MCF 10A (cell line): ENCODE measurements around the gene CYB561A3. TPM values are rescaled to one million over a fixed set of nuclear protein-coding genes. Genes with fewer than 3 reads are reported as not detected.

Experiments used
- BruUV-seq: library from RNA; stranded (reverse); fragments of 400-500 nt; replicated peaks from 2 replicates; lab custom pipeline; 2021; lab: Mats Ljungman, UMichigan
- CTCF ChIA-PET: fragments of 300-600 bp; sonication (Branson Sonifier 250); formaldehyde crosslinking; extraction: SDS; loops from one replicate; lab custom pipeline; 2021; ENCODE audit warnings: antibody characterized with exemption, inconsistent platforms; lab: Yijun Ruan, JAX
- POLR2A ChIA-PET: fragments of 300-600, 350-650 bp; sonication (Branson Sonifier 250); formaldehyde crosslinking; extraction: SDS; loops from one replicate; lab custom pipeline; 2020; ENCODE audit warnings: antibody characterized with exemption, inconsistent platforms; lab: Yijun Ruan, JAX
- DNase-seq: peaks from one replicate; pipeline ENCODE4 v3.0.0-alpha.2; 2018; ENCODE audit not compliant: unreplicated experiment
- H3K27ac Mint-ChIP-seq: one replicate; pipeline ENCODE4 v1.8.0; 2022; ENCODE audit warnings: mild to moderate bottlenecking, low read depth, mixed read lengths; ENCODE audit not compliant: unreplicated experiment
- H3K27me3 Mint-ChIP-seq: one replicate; pipeline ENCODE4 v1.8.0; 2022; ENCODE audit warnings: mixed read lengths; ENCODE audit not compliant: insufficient read depth, unreplicated experiment
- H3K36me3 Mint-ChIP-seq: one replicate; pipeline ENCODE4 v1.8.0; 2022; ENCODE audit warnings: mild to moderate bottlenecking, moderate library complexity, mixed read lengths; ENCODE audit not compliant: insufficient read depth, unreplicated experiment
- H3K4me1 Mint-ChIP-seq: one replicate; pipeline ENCODE4 v1.8.0; 2022; ENCODE audit warnings: mixed read lengths; ENCODE audit not compliant: insufficient read depth, unreplicated experiment
- H3K4me3 Mint-ChIP-seq: one replicate; pipeline ENCODE4 v1.8.0; 2022; ENCODE audit warnings: mild to moderate bottlenecking, moderate library complexity, mixed read lengths; ENCODE audit not compliant: unreplicated experiment
- H3K9me3 Mint-ChIP-seq: one replicate; pipeline ENCODE4 v1.8.0; 2022; ENCODE audit warnings: mixed read lengths; ENCODE audit not compliant: unreplicated experiment
- intact Hi-C: fragments of 100-400 bp; cut with micrococcal nuclease; formaldehyde crosslinking; loops from 2 replicates; pipeline ENCODE4 v1.14.1; 2022
- total RNA-seq: library from RNA; stranded (reverse); gene quantifications from 2 replicates; pipeline ENCODE4 v1.2.3, GENCODE V29; 2022
- TF ChIP-seq, protein P1 (sequence below): fragments of 200-600 bp; IDR thresholded peaks from one replicate; pipeline ENCODE4 v1.8.0; 2022; ENCODE audit warnings: antibody characterized with exemption, mild to moderate bottlenecking; ENCODE audit not compliant: unreplicated experiment

The CYB561A3 gene
- total RNA-seq, 1 experiment from 2014 or later, result 28.4 TPM

DNA sequence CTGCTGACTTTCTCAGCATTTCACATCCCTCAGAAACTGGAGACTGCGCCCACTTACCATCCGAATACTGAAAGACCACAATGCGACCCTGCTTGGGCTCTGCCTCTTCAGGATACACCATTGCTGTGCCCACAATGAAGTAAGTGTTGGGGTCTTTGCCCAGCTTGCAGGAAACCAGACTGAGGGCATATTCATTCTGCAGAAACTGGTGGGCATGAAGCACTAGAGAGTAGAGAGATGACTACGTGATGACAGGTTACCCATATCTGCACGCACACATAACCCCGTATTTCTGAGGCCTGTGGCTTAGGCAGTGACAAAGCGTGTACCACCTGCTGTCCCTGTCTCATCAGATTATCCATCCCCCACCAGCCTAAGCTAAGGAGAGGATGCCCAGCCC lies 51.9 kb downstream of the CYB561A3 start:
- ChIA-PET CTCF (interaction anchor here (0.6 to 2.4 kb wide), 4 partner anchors 26 to 469 kb away, joined by 3 to 9 read pairs (median 5); no protein-coding TSS in a partner anchor), POLR2A (interaction anchor here (0.7 to 4.9 kb wide), 2 partner anchors 8 to 12 kb away, joined by 3 to 24 read pairs; no protein-coding TSS in a partner anchor)
- Mint-ChIP-seq H3K4me3 (no peak overlapping the region), H3K4me1 (no peaks in the 10 kb centered on the region), H3K27me3 (no peaks in the 10 kb centered on the region), H3K9me3 (no peaks in the 10 kb centered on the region), H3K27ac (no peak overlapping the region), H3K36me3 (no peaks in the 10 kb centered on the region)
- intact Hi-C loops, result no loop called here
- TF ChIP-seq, protein P1, sequence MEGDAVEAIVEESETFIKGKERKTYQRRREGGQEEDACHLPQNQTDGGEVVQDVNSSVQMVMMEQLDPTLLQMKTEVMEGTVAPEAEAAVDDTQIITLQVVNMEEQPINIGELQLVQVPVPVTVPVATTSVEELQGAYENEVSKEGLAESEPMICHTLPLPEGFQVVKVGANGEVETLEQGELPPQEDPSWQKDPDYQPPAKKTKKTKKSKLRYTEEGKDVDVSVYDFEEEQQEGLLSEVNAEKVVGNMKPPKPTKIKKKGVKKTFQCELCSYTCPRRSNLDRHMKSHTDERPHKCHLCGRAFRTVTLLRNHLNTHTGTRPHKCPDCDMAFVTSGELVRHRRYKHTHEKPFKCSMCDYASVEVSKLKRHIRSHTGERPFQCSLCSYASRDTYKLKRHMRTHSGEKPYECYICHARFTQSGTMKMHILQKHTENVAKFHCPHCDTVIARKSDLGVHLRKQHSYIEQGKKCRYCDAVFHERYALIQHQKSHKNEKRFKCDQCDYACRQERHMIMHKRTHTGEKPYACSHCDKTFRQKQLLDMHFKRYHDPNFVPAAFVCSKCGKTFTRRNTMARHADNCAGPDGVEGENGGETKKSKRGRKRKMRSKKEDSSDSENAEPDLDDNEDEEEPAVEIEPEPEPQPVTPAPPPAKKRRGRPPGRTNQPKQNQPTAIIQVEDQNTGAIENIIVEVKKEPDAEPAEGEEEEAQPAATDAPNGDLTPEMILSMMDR, result no peak
- DNase-seq, result no peak
- BruUV-seq, result no TSS peak

- H3K36me3 Mint-ChIP-seq, result no peaks in the 10 kb centered on the region
- H3K27ac Mint-ChIP-seq, result no peak overlapping the region
- intact Hi-C loops, result no loop called here
- ChIA-PET POLR2A (interaction anchor here (0.7 to 4.9 kb wide), 3 partner anchors 8 to 22 kb away, joined by 3 to 24 read pairs (median 3); no protein-coding TSS in a partner anchor), CTCF (interaction anchor here (0.6 to 2.4 kb wide), 5 partner anchors 14 to 468 kb away, joined by 3 to 9 read pairs (median 4); no protein-coding TSS in a partner anchor)
- no TSS peak for BruUV-seq
- TF ChIP-seq, protein P1, result no peak
- H3K9me3 Mint-ChIP-seq, result no peaks in the 10 kb centered on the region
- H3K4me3 Mint-ChIP-seq, result no peak overlapping the region
- H3K27me3 Mint-ChIP-seq, result no peaks in the 10 kb centered on the region
- no peak for DNase-seq
- H3K4me1 Mint-ChIP-seq, result no peaks in the 10 kb centered on the region
Measured at GRCh38 chr11:61309141-61309540, 52.5 kb downstream of the CYB561A3 start.

GRCh38 chr11:61307354-61307753 lies 54.3 kb downstream of the CYB561A3 start:
- ChIA-PET CTCF (interaction anchor here (0.7 to 2.4 kb wide), 3 partner anchors 8 to 127 kb away, joined by 3 to 9 read pairs (median 3); no protein-coding TSS in a partner anchor), POLR2A (interaction anchor here (0.9 to 4.9 kb wide), 2 partner anchors 10 to 24 kb away, joined by 3 to 24 read pairs; no protein-coding TSS in a partner anchor)
- intact Hi-C loops, result no loop called here
- TF ChIP-seq, protein P1, result no peak
- Mint-ChIP-seq H3K27me3 (no peaks in the 10 kb centered on the region), H3K36me3 (no peaks in the 10 kb centered on the region), H3K4me1 (no peaks in the 10 kb centered on the region), H3K4me3 (no peak overlapping the region), H3K9me3 (no peaks in the 10 kb centered on the region), H3K27ac (no peak overlapping the region)
- no peak for DNase-seq
- no TSS peak for BruUV-seq

GRCh38 chr11:61306221-61306620 lies 55.5 kb downstream of the CYB561A3 start:
- no peaks in the 10 kb centered on the region for H3K36me3 Mint-ChIP-seq
- CTCF ChIA-PET, result no interaction called here
- POLR2A ChIA-PET, result interaction anchor here (4.9 kb wide), 1 partner anchor 8 kb away, joined by 24 read pairs; no protein-coding TSS in a partner anchor
- TF ChIP-seq, protein P1, result no peak
- no peaks in the 10 kb centered on the region for H3K9me3 Mint-ChIP-seq
- H3K27ac Mint-ChIP-seq, result no peak overlapping the region
- no peaks in the 10 kb centered on the region for H3K4me1 Mint-ChIP-seq
- no peak overlapping the region for H3K4me3 Mint-ChIP-seq
- BruUV-seq, result no TSS peak
- no peaks in the 10 kb centered on the region for H3K27me3 Mint-ChIP-seq
- intact Hi-C loops, result no loop called here
- DNase-seq, result no peak
